ENCODE data around the gene GAGE1.
"Not testable (repeated sequence)": the region's sequence is repeated elsewhere in the genome, so short reads cannot be mapped to it uniquely, and the experiment has no call there.

DNA sequence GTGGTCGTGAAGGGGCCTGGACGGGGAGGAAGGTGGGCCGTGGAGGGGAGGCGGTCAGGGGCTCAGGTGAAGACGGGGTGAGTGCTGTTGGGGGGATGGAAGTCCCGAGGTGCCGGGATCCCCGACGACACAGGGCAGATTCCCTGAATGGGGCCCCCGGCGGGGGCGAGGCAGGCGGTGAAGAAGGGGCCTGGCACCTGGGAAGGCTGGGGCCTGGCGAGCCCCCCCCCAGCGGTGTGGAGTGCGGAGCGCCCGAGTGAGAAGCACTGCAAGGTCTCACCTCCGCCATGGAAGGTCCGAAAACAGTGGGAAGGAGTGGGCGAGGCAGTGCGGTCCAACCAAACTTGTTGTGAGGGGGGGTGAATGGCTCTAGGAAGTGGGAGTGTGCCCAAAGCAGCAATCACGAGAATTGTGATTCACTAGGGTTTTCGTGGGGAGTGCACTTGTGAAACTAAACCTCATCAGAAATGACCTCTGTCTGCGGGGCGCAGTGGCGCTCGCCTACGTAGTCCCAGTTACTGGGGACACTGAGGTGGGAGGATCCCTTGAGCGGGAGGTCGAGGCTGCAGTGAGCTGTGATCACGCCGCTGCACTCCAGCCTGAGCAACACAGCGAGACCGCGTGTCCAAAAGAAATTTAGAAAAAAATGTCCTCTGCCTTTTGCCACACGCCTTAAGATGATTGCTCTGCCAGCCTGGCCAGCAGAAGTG lies 8.9 kb upstream of the GAGE1 start:
- TF ChIP-seq RAD21 (IDR thresholded peaks at IDR 0.05; ENCODE audit: low read depth); CEBPB (IDR thresholded peaks at IDR 0.05; ENCODE audit: low read depth); ZNF274 (IDR thresholded peaks at IDR 0.05; ENCODE audit: low read depth, low read length); EZH2 (IDR thresholded peaks at IDR 0.05); EGR1 (IDR thresholded peaks at IDR 0.05; ENCODE audit: low read depth); SP1 (IDR thresholded peaks at IDR 0.05; ENCODE audit: low read depth); POLR2AphosphoS5 (IDR thresholded peaks at IDR 0.05; ENCODE audit: low read depth, low read length); EZH2phosphoT487 (IDR thresholded peaks at IDR 0.05; ENCODE audit: borderline replicate concordance); POLR2A (IDR thresholded peaks at IDR 0.05; ENCODE audit: borderline replicate concordance, extremely low read depth, insufficient read depth, insufficient read length); ZFX (IDR thresholded peaks at IDR 0.05); REST (IDR thresholded peaks at IDR 0.05; ENCODE audit: low read depth): not testable (repeated sequence)
- TF ChIP-seq, protein P1, sequence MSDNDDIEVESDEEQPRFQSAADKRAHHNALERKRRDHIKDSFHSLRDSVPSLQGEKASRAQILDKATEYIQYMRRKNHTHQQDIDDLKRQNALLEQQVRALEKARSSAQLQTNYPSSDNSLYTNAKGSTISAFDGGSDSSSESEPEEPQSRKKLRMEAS (IDR thresholded peaks at IDR 0.05), result not testable (repeated sequence)
- TF ChIP-seq, protein P2, sequence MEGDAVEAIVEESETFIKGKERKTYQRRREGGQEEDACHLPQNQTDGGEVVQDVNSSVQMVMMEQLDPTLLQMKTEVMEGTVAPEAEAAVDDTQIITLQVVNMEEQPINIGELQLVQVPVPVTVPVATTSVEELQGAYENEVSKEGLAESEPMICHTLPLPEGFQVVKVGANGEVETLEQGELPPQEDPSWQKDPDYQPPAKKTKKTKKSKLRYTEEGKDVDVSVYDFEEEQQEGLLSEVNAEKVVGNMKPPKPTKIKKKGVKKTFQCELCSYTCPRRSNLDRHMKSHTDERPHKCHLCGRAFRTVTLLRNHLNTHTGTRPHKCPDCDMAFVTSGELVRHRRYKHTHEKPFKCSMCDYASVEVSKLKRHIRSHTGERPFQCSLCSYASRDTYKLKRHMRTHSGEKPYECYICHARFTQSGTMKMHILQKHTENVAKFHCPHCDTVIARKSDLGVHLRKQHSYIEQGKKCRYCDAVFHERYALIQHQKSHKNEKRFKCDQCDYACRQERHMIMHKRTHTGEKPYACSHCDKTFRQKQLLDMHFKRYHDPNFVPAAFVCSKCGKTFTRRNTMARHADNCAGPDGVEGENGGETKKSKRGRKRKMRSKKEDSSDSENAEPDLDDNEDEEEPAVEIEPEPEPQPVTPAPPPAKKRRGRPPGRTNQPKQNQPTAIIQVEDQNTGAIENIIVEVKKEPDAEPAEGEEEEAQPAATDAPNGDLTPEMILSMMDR (IDR thresholded peaks at IDR 0.05 in 2 of 3, conservative IDR thresholded peaks at IDR 0.05 in 1 of 3; ENCODE audit: borderline replicate concordance in 1 of 3, insufficient read depth in 1 of 3, low read depth in 2 of 3, low read length in 2 of 3), result not testable (repeated sequence)
- TF ChIP-seq, protein P3, sequence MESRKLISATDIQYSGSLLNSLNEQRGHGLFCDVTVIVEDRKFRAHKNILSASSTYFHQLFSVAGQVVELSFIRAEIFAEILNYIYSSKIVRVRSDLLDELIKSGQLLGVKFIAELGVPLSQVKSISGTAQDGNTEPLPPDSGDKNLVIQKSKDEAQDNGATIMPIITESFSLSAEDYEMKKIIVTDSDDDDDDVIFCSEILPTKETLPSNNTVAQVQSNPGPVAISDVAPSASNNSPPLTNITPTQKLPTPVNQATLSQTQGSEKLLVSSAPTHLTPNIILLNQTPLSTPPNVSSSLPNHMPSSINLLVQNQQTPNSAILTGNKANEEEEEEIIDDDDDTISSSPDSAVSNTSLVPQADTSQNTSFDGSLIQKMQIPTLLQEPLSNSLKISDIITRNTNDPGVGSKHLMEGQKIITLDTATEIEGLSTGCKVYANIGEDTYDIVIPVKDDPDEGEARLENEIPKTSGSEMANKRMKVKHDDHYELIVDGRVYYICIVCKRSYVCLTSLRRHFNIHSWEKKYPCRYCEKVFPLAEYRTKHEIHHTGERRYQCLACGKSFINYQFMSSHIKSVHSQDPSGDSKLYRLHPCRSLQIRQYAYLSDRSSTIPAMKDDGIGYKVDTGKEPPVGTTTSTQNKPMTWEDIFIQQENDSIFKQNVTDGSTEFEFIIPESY (IDR thresholded peaks at IDR 0.05; ENCODE audit: extremely low read depth, insufficient replicate concordance, low read length), result not testable (repeated sequence)
